SK-N-SH (cell line): ENCODE results near the gene ZNF8. TPM values are rescaled to one million over a fixed set of nuclear protein-coding genes. Genes with fewer than 3 reads are reported as not detected.
A peak's percentile ranks its signal among the peaks of the same experiment; 100 is the strongest.

ENCODE experiments used
- CTCF ChIA-PET: fragments of 300-600, 350-600 bp; formaldehyde crosslinking; extraction: SDS; loops from one replicate; lab custom pipeline; 2021; lab: Yijun Ruan, JAX
- POLR2A ChIA-PET: fragments of 350-600 bp; sonication (Branson Sonifier 250); formaldehyde crosslinking; extraction: SDS; loops from one replicate; lab custom pipeline; 2020; ENCODE audit warnings: antibody characterized with exemption, inconsistent platforms; lab: Yijun Ruan, JAX
- DNase-seq: peaks from one replicate; pipeline ENCODE4 v3.0.0; 2012
- H2AFZ ChIP-seq: fragments of 200-600 bp; sonication (generic); 2 replicates; pipeline ENCODE4 v1.8.1; 2016; ENCODE audit warnings: antibody characterized with exemption, mild to moderate bottlenecking, low read depth
- H3F3A ChIP-seq: fragments of 200-600 bp; sonication (generic); replicated peaks from 2 replicates; pipeline ENCODE3; 2016; ENCODE audit warnings: antibody characterized with exemption, mild to moderate bottlenecking; ENCODE audit not compliant: insufficient read depth
- H3K27ac ChIP-seq, 2 experiments: fragments of 200-500 bp in 1 of 2; fragments of 200-600 bp in 1 of 2; sonication (Bioruptor generic) in 1 of 2; sonication (generic), shearing (Covaris generic) in 1 of 2; 2 replicates each; pipeline versions ENCODE4 v1.5.1 to v1.6.1; 2014 to 2016; ENCODE audit warnings: low read depth in 2 of 2, inconsistent platforms in 1 of 2, low read length in 1 of 2, mild to moderate bottlenecking in 1 of 2, mixed read lengths in 1 of 2
- H3K27me3 ChIP-seq: fragments of 200-600 bp; sonication (generic), shearing (Covaris generic); 2 replicates; pipeline ENCODE4 v1.6.1; 2016; ENCODE audit warnings: mixed run types; ENCODE audit not compliant: insufficient read depth
- H3K36me3 ChIP-seq, 2 experiments: fragments of 200-500 bp in 1 of 2; fragments of 200-600 bp in 1 of 2; sonication (Bioruptor generic) in 1 of 2; sonication (generic) in 1 of 2; replicated peaks in 1 of 2; 2 replicates each; pipeline versions ENCODE3 to v1.5.1; 2014 to 2016; ENCODE audit warnings: low read length in 1 of 2, mild to moderate bottlenecking in 1 of 2; ENCODE audit not compliant: insufficient read depth in 2 of 2, control insufficient read depth in 1 of 2
- H3K4me1 ChIP-seq, 2 experiments: fragments of 200-500 bp in 1 of 2; fragments of 200-600 bp in 1 of 2; sonication (Bioruptor generic) in 1 of 2; sonication (generic), shearing (Covaris generic) in 1 of 2; 2 replicates each; pipeline versions ENCODE4 v1.5.1 to v1.6.1; 2014 to 2016; ENCODE audit warnings: low read depth in 1 of 2, low read length in 1 of 2, mixed run types in 1 of 2; ENCODE audit not compliant: insufficient read depth in 2 of 2, control insufficient read depth in 1 of 2
- H3K4me2 ChIP-seq: fragments of 200-600 bp; sonication (generic), shearing (Covaris generic); 2 replicates; pipeline ENCODE4 v1.6.1; 2017; ENCODE audit warnings: mixed run types
- H3K4me3 ChIP-seq, 2 experiments: fragments of 200-500 bp in 1 of 2; fragments of 200-600 bp in 1 of 2; sonication (Bioruptor generic) in 1 of 2; sonication (generic), shearing (Covaris generic) in 1 of 2; 2 replicates each; pipeline versions ENCODE4 v1.5.1 to v1.8.1; 2014 to 2016; ENCODE audit warnings: low read depth in 2 of 2, inconsistent platforms in 1 of 2, low read length in 1 of 2, mild to moderate bottlenecking in 1 of 2, mixed read lengths in 1 of 2, moderate library complexity in 1 of 2
- H3K79me2 ChIP-seq: fragments of 200-600 bp; sonication (generic); 2 replicates; pipeline ENCODE4 v1.8.1; 2017; ENCODE audit warnings: mild to moderate bottlenecking; ENCODE audit not compliant: insufficient read depth
- H3K9ac ChIP-seq: fragments of 200-600 bp; sonication (generic); 2 replicates; pipeline ENCODE4 v1.6.1; 2017; ENCODE audit warnings: mixed run types
- H3K9me2 ChIP-seq: fragments of 200-600 bp; sonication (generic); 2 replicates; pipeline ENCODE4 v1.6.1; 2017; ENCODE audit warnings: mixed run types
- H3K9me3 ChIP-seq: fragments of 200-600 bp; sonication (generic); 2 replicates; pipeline ENCODE4 v1.6.1; 2017; ENCODE audit warnings: mixed run types, mild to moderate bottlenecking, moderate library complexity
- H4K20me1 ChIP-seq: fragments of 200-600 bp; sonication (generic); 2 replicates; pipeline ENCODE4 v1.6.1; 2017; ENCODE audit warnings: mild to moderate bottlenecking, mixed run types; ENCODE audit not compliant: insufficient read depth
- EP300 ChIP-seq, 2 experiments: IDR thresholded peaks; 2 replicates each; pipeline versions ENCODE4 v1.4.0 to v1.6.1; 2012; ENCODE audit warnings: borderline replicate concordance in 1 of 2, low read depth in 1 of 2, low read length in 1 of 2
- FOSL2 ChIP-seq: IDR thresholded peaks from 2 replicates; pipeline ENCODE4 v1.4.0; 2012; ENCODE audit warnings: low read depth, mild to moderate bottlenecking, moderate library complexity, borderline replicate concordance
- JUND ChIP-seq: IDR thresholded peaks from 2 replicates; pipeline ENCODE4 v1.4.0; 2012
- NFIC ChIP-seq: IDR thresholded peaks from 2 replicates; pipeline ENCODE4 v1.4.0; 2012; ENCODE audit warnings: borderline replicate concordance
- RFX5 ChIP-seq: IDR thresholded peaks from 2 replicates; pipeline ENCODE4 v1.6.1; 2012; ENCODE audit warnings: mild to moderate bottlenecking, improper control_type of control experiment, low read length
- RXRA ChIP-seq: IDR thresholded peaks from 2 replicates; pipeline ENCODE4 v1.4.0; 2012; ENCODE audit warnings: low read depth, mild to moderate bottlenecking, borderline replicate concordance
- WGBS: methylation state at CpG from one replicate; pipeline ENCODE4 v1.1.6; 2017; ENCODE audit warnings: low lambda C conversion rate; 5-methylcytosine and 5-hydroxymethylcytosine counted together
- polyA plus RNA-seq, 3 experiments: library from polyadenylated mRNA; depleted of rRNA; stranded (reverse); fragments of >200 nt; gene quantifications; 2 replicates each; pipeline ENCODE4 v1.2.3, GENCODE V29; 2012
- TF ChIP-seq, protein P1 (sequence below): fragments of 150-350 bp; IDR thresholded peaks from 2 replicates; pipeline ENCODE4 v1.6.1; 2017; ENCODE audit warnings: antibody characterized with exemption, low read length, low read depth, borderline replicate concordance

The ZNF8 gene
- polyA plus RNA-seq, 1 of the 3 experiments (the other 2 are of a cell fraction) = 1.4 TPM

DNA sequence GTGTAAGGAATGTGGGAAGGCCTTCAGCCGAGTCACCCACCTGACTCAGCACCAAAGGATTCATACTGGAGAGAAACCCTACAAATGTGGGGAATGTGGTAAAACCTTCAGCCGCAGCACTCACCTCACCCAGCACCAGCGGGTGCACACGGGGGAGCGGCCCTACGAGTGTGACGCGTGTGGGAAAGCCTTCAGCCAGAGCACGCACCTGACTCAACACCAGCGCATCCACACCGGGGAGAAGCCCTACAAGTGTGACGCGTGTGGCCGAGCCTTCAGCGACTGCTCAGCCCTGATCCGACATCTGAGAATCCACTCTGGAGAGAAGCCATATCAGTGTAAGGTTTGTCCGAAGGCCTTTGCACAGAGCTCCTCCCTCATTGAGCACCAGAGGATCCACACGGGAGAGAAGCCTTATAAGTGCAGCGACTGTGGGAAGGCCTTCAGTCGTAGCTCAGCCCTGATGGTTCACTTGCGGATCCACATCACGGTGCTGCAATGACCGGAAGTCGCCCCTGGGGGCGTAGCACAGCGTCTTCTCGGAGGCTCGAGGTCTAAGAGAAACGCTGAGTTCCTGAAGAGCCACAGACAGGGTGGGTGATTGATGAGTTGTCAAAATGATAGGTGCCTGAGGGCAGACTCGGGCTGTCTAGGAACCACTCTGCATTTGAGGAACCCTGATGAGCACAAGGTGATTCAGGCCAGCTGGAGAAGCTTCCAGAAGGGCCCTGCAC is 60.2 kb downstream of the ZNF8 start:
- no peak for DNase-seq
- no peaks in the 10 kb centered on the region for H4K20me1 ChIP-seq
- no peak overlapping the region for H3K9ac ChIP-seq
- no peak overlapping the region for H3K4me2 ChIP-seq
- H3K27me3 ChIP-seq = no peaks in the 10 kb centered on the region
- no peaks in the 10 kb centered on the region for H3F3A ChIP-seq
- H3K27ac ChIP-seq = no peak overlapping the region
- 81% methylated on average over 15 of the region's 30 CpGs for WGBS
- CTCF ChIA-PET = interaction anchor here (1.0 kb wide), 1 partner anchor 9 kb away, joined by 3 read pairs; no protein-coding TSS in a partner anchor
- TF ChIP-seq, protein P1, sequence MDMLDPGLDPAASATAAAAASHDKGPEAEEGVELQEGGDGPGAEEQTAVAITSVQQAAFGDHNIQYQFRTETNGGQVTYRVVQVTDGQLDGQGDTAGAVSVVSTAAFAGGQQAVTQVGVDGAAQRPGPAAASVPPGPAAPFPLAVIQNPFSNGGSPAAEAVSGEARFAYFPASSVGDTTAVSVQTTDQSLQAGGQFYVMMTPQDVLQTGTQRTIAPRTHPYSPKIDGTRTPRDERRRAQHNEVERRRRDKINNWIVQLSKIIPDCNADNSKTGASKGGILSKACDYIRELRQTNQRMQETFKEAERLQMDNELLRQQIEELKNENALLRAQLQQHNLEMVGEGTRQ = no peak
- no peak for TF ChIP-seq FOSL2
- TF ChIP-seq, all 33 proteins: peak for 0
- POLR2A ChIA-PET = no interaction called here
- Histone ChIP-seq H3K79me2 (peaks cover 16% of the 10 kb centered on the region; the same call in 1 of the 2 replicates), H3K4me1 (no peaks in the 10 kb centered on the region), H3K4me3 (no peak overlapping the region), H2AFZ (no peak overlapping the region), H3K9me2 (no peaks in the 10 kb centered on the region), H3K36me3 (peaks cover 24 to 52% of the 10 kb centered on the region in 2 experiments), H3K9me3 (no peaks in the 10 kb centered on the region)

DNA sequence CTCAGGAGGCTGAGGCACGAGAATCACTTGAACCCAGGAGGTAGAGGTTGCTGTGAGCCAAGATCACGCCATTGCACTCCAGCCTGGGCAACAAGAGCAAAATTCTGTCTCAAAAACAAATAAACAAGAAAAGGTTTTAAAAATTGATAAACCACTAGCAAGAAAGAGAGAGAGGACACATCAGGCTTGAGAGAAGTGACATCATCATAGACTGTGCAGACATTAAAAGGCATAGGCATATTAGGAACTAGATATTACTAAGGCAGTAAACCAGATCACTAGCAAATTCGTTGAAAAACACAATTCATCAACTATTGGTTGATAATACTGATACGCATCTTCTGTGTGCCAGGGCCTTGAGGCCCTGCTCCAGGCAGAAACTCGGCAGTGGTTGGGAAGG is 66.8 kb downstream of the ZNF8 start:
- WGBS = 86% methylated on average over 5 of the region's 5 CpGs
- Histone ChIP-seq H3K79me2 (peaks cover 66% of the 10 kb centered on the region), H3K4me1 (peaks cover 0 to 6% of the 10 kb centered on the region in 2 experiments; a peak in 2 of 4 replicates)

More for the DNA sequence above, 66.8 kb downstream of the ZNF8 start:
- Histone ChIP-seq H3K27ac (no peak overlapping the region), H3K36me3 (peaks cover 12% of the 10 kb centered on the region in 2 experiments), H3K9me2 (no peaks in the 10 kb centered on the region), H3K4me2 (peak overlapping the region; percentile 78; the same call in 1 of the 2 replicates), H4K20me1 (no peaks in the 10 kb centered on the region), H3K4me3 (no peak overlapping the region), H2AFZ (no peak overlapping the region), H3K9ac (no peak overlapping the region), H3K27me3 (no peaks in the 10 kb centered on the region), H3K9me3 (no peaks in the 10 kb centered on the region), H3F3A (peaks cover 5% of the 10 kb centered on the region)
- POLR2A ChIA-PET = interaction anchor here (1.2 kb wide), 1 partner anchor 9 kb away, joined by 3 read pairs; no protein-coding TSS in a partner anchor
- CTCF ChIA-PET = interaction anchor here (0.8 to 2.0 kb wide), 3 partner anchors 15 to 17 kb away, joined by 3 to 7 read pairs (median 3); partner anchors contain the start of gene ZNF497
- TF ChIP-seq FOSL2 = no peak
- no peak for TF ChIP-seq RFX5
- no peak for TF ChIP-seq EP300 (IDR thresholded peaks at IDR 0.05; ENCODE audit: borderline replicate concordance in 1 of 2, low read depth in 1 of 2, low read length in 1 of 2)
- no peak for TF ChIP-seq NFIC
- TF ChIP-seq JUND = no peak
- TF ChIP-seq RXRA = no peak
- DNase-seq = no peak
